H1 (cell line): ENCODE data around the gene SLC36A4. TPM values are rescaled to one million over a fixed set of nuclear protein-coding genes. Genes with fewer than 3 reads are reported as not detected.

Source experiments
- CTCF ChIA-PET: fragments of 300-600 bp; sonication (Branson Sonifier 250); formaldehyde crosslinking; loops from one replicate; lab custom pipeline; 2021; ENCODE audit not compliant: partially characterized antibody; lab: Charles Lee
- POLR2A ChIA-PET: fragments of 300-600 bp; sonication (Branson Sonifier 250); formaldehyde crosslinking; loops from one replicate; lab custom pipeline; 2021; ENCODE audit warnings: inconsistent platforms; ENCODE audit not compliant: partially characterized antibody; lab: Charles Lee
- DNase-seq, 2 experiments: peaks; one replicate each; pipeline versions ENCODE4 v3.0.0 to v3.0.0-alpha.2; 2010 to 2022; ENCODE audit warnings: low spot score in 2 of 2, low read depth in 1 of 2, mixed read lengths in 1 of 2
- FAIRE-seq: peaks from 2 replicates; lab custom pipeline; 2011; peaks lifted over from hg19 to GRCh38; lab: Jason Lieb, UNC
- H2AFZ ChIP-seq: 2 replicates; pipeline ENCODE4 v1.8.1; 2012; ENCODE audit warnings: low read length, inconsistent platforms
- H2AK5ac ChIP-seq: 2 replicates; pipeline ENCODE4 v1.6.1; 2013; ENCODE audit warnings: low read depth, low read length
- H2BK120ac ChIP-seq: replicated peaks from 2 replicates; pipeline ENCODE3; 2013; ENCODE audit warnings: low read depth, low read length, inconsistent platforms
- H2BK12ac ChIP-seq: 2 replicates; pipeline ENCODE4 v1.6.1; 2013; ENCODE audit warnings: low read depth, low read length
- H2BK15ac ChIP-seq: 2 replicates; pipeline ENCODE4 v1.6.1; 2013; ENCODE audit warnings: low read length
- H2BK20ac ChIP-seq: 2 replicates; pipeline ENCODE4 v1.6.1; 2013; ENCODE audit warnings: low read length
- H2BK5ac ChIP-seq: 2 replicates; pipeline ENCODE4 v1.6.1; 2013; ENCODE audit warnings: low read depth, low read length
- H3K14ac ChIP-seq: 2 replicates; pipeline ENCODE4 v1.6.1; 2013; ENCODE audit warnings: inconsistent platforms; ENCODE audit not compliant: insufficient read length
- H3K18ac ChIP-seq: 2 replicates; pipeline ENCODE4 v1.6.1; 2013; ENCODE audit warnings: low read length; ENCODE audit errors: extremely low read depth
- H3K23ac ChIP-seq: 2 replicates; pipeline ENCODE4 v1.6.1; 2013; ENCODE audit warnings: inconsistent platforms; ENCODE audit not compliant: insufficient read length
- H3K23me2 ChIP-seq: 2 replicates; pipeline ENCODE4 v1.6.1; 2013; ENCODE audit warnings: low read depth, low read length
- H3K27ac ChIP-seq: 2 replicates; pipeline ENCODE4 v1.6.1; 2011; ENCODE audit warnings: low read depth, low read length, inconsistent platforms
- H3K27me3 ChIP-seq, 4 experiments: replicated peaks in 1 of 4; 1 replicate in 1 of 4; 2 replicates in 3 of 4; pipeline versions ENCODE4 v1.6.1 to v1.8.1; 2011 to 2013; ENCODE audit warnings: low read length in 3 of 4, mild to moderate bottlenecking in 3 of 4, inconsistent platforms in 2 of 4, mixed read lengths in 2 of 4, moderate library complexity in 1 of 4; ENCODE audit not compliant: control insufficient read depth in 3 of 4, insufficient read depth in 3 of 4; ENCODE audit errors: extremely low read depth in 1 of 4
- H3K36me3 ChIP-seq, 4 experiments: 2 replicates each; pipeline versions ENCODE4 v1.6.1 to v1.8.1; 2011 to 2013; ENCODE audit warnings: mild to moderate bottlenecking in 4 of 4, low read length in 3 of 4, moderate library complexity in 2 of 4, control low read depth in 1 of 4, inconsistent platforms in 1 of 4; ENCODE audit not compliant: insufficient read depth in 4 of 4, control insufficient read depth in 2 of 4
- H3K4ac ChIP-seq: replicated peaks from 2 replicates; pipeline ENCODE3; 2013; ENCODE audit warnings: low read length, low read depth, mixed read lengths, inconsistent platforms; ENCODE audit not compliant: insufficient read length
- H3K4me1 ChIP-seq, 4 experiments: replicated peaks in 1 of 4; 1 replicate in 1 of 4; 2 replicates in 3 of 4; pipeline versions ENCODE4 v1.6.1 to v1.8.1; 2011 to 2013; ENCODE audit warnings: low read length in 3 of 4, inconsistent platforms in 2 of 4, mixed read lengths in 1 of 4; ENCODE audit not compliant: insufficient read depth in 4 of 4, control insufficient read depth in 3 of 4
- H3K4me2 ChIP-seq, 2 experiments: 2 replicates each; pipeline versions ENCODE4 v1.6.1 to v1.8.1; 2011 to 2013; ENCODE audit warnings: low read depth in 2 of 2, low read length in 2 of 2, control low read depth in 1 of 2, inconsistent platforms in 1 of 2, mild to moderate bottlenecking in 1 of 2; ENCODE audit not compliant: insufficient read depth in 1 of 2
- H3K4me3 ChIP-seq, 4 experiments: fragments of 200-600, 300-600 bp in 1 of 4; sonication (generic), shearing (Covaris generic), sonication (Bioruptor Twin) in 1 of 4; 2 replicates each; pipeline versions ENCODE4 v1.5.1 to v1.8.1; 2011 to 2016; ENCODE audit warnings: low read length in 4 of 4, low read depth in 3 of 4, control low read depth in 2 of 4, inconsistent platforms in 2 of 4, mild to moderate bottlenecking in 2 of 4, mixed read lengths in 1 of 4, moderate library complexity in 1 of 4; ENCODE audit not compliant: insufficient read depth in 2 of 4; ENCODE audit errors: extremely low read depth in 1 of 4
- H3K56ac ChIP-seq: replicated peaks from 2 replicates; pipeline ENCODE3; 2013; ENCODE audit warnings: low read depth, mild to moderate bottlenecking, mixed read lengths, low read length, inconsistent platforms; ENCODE audit not compliant: insufficient read length
- H3K79me1 ChIP-seq: 2 replicates; pipeline ENCODE4 v1.6.1; 2013; ENCODE audit warnings: low read depth, low read length, control low read depth
- H3K79me2 ChIP-seq, 2 experiments: 2 replicates each; pipeline versions ENCODE4 v1.6.1 to v1.8.1; 2012 to 2013; ENCODE audit warnings: low read length in 2 of 2, mild to moderate bottlenecking in 2 of 2, inconsistent platforms in 1 of 2; ENCODE audit not compliant: insufficient read depth in 2 of 2, control insufficient read depth in 1 of 2
- H3K9ac ChIP-seq, 4 experiments: replicated peaks in 1 of 4; 1 replicate in 1 of 4; 2 replicates in 3 of 4; pipeline versions ENCODE4 v1.6.1 to v1.8.1; 2011 to 2013; ENCODE audit warnings: low read depth in 3 of 4, low read length in 3 of 4, control low read depth in 2 of 4, mild to moderate bottlenecking in 2 of 4, moderate library complexity in 2 of 4, inconsistent platforms in 1 of 4; ENCODE audit errors: extremely low read depth in 1 of 4
- H3K9me3 ChIP-seq, 2 experiments: 2 replicates each; pipeline versions ENCODE4 v1.6.1 to v1.8.1; 2012 to 2013; ENCODE audit warnings: mild to moderate bottlenecking in 2 of 2, moderate library complexity in 2 of 2, control low read depth in 1 of 2, inconsistent platforms in 1 of 2, low read depth in 1 of 2, low read length in 1 of 2, mixed read lengths in 1 of 2; ENCODE audit not compliant: insufficient read depth in 2 of 2
- H4K20me1 ChIP-seq, 2 experiments: replicated peaks in 1 of 2; 2 replicates each; pipeline versions ENCODE3 to v1.8.1; 2011 to 2013; ENCODE audit warnings: inconsistent platforms in 2 of 2, low read length in 2 of 2, mild to moderate bottlenecking in 1 of 2; ENCODE audit not compliant: insufficient read depth in 2 of 2, control insufficient read depth in 1 of 2
- H4K5ac ChIP-seq: 2 replicates; pipeline ENCODE4 v1.6.1; 2013; ENCODE audit warnings: low read length, low read depth, mixed read lengths, inconsistent platforms; ENCODE audit not compliant: insufficient read length
- H4K8ac ChIP-seq: 2 replicates; pipeline ENCODE4 v1.8.0; 2013; ENCODE audit warnings: mild to moderate bottlenecking, moderate library complexity, low read length, inconsistent platforms; ENCODE audit not compliant: insufficient read depth; ENCODE audit errors: extremely low read depth
- H4K91ac ChIP-seq: replicated peaks from 2 replicates; pipeline ENCODE3; 2013; ENCODE audit warnings: low read length, mixed read lengths, inconsistent platforms; ENCODE audit not compliant: insufficient read length
- CHD1 ChIP-seq: IDR thresholded peaks from 2 replicates; pipeline ENCODE4 v1.6.1; 2012; ENCODE audit warnings: low read depth, low read length, improper control_type of control experiment
- EGR1 ChIP-seq: IDR thresholded peaks from 2 replicates; pipeline ENCODE4 v1.6.1; 2011; ENCODE audit warnings: low read depth, low read length, borderline replicate concordance
- JUND ChIP-seq: IDR thresholded peaks from 2 replicates; pipeline ENCODE4 v1.6.1; 2011; ENCODE audit warnings: mild to moderate bottlenecking, improper control_type of control experiment, low read length
- PHF8 ChIP-seq: fragments of 200-600 bp; sonication (generic); conservative IDR thresholded peaks from 2 replicates; pipeline ENCODE4 v1.7.1; 2012; ENCODE audit warnings: low read depth, mild to moderate bottlenecking, inconsistent platforms, low read length, moderate library complexity
- POU5F1 ChIP-seq: IDR thresholded peaks from 2 replicates; pipeline ENCODE4 v1.6.1; 2011; ENCODE audit warnings: low read depth, mild to moderate bottlenecking, low read length, moderate library complexity
- RFX5 ChIP-seq: IDR thresholded peaks from 2 replicates; pipeline ENCODE4 v1.6.1; 2011; ENCODE audit warnings: low read depth, low read length, improper control_type of control experiment, borderline replicate concordance
- SP4 ChIP-seq: IDR thresholded peaks from 2 replicates; pipeline ENCODE4 v1.6.1; 2012; ENCODE audit warnings: low read length, inconsistent platforms
- TAF1 ChIP-seq: IDR thresholded peaks from 2 replicates; pipeline ENCODE4 v1.6.1; 2011; ENCODE audit warnings: mild to moderate bottlenecking, low read depth, low read length
- WGBS, 2 experiments: shearing (Covaris generic) in 1 of 2; methylation state at CpG; one replicate each; pipeline versions ENCODE4 v1.1.6 to v1.1.7; 2013 to 2015; ENCODE audit warnings: low lambda C conversion rate in 2 of 2, mixed read lengths in 2 of 2, inconsistent platforms in 1 of 2, low coverage in 1 of 2, missing lambda C conversion rate in 1 of 2; ENCODE audit not compliant: insufficient replicate concordance in 2 of 2, insufficient coverage in 1 of 2, insufficient read length in 1 of 2; ENCODE audit errors: extremely low coverage in 1 of 2, missing lambda C conversion rate in 1 of 2; 5-methylcytosine and 5-hydroxymethylcytosine counted together
- polyA plus RNA-seq, 7 experiments: library from polyadenylated mRNA; depleted of rRNA in 3 of 7; stranded (reverse) in 5 of 7; unstranded in 2 of 7; fragments of >200 nt in 5 of 7; fragments of 200-250 nt in 2 of 7; gene quantifications; 1 replicate in 5 of 7; 2 replicates in 1 of 7; 4 replicates in 1 of 7; pipeline versions ENCODE4 v1.2.1 to v1.2.3, GENCODE V29; 2011 to 2013; ENCODE audit warnings: missing spikeins in 2 of 7, mixed read lengths in 2 of 7
- total RNA-seq: library from RNA; stranded (reverse); fragmentation: NEBNext Ultra II Directional; extraction: Animal tissue kit (Norgen Biotek cat#: 25700); gene quantifications from 2 replicates; pipeline ENCODE4 v1.2.1, GENCODE V29; 2021
- TF ChIP-seq, protein P1 (sequence below): IDR thresholded peaks from 2 replicates; pipeline ENCODE4 v1.6.1; 2011; ENCODE audit warnings: low read depth, mild to moderate bottlenecking, low read length; ENCODE audit not compliant: insufficient read depth
- TF ChIP-seq, protein P2 (sequence below): IDR thresholded peaks from 2 replicates; pipeline ENCODE4 v1.6.1; 2012; ENCODE audit warnings: inconsistent platforms
- TF ChIP-seq, protein P3 (sequence below), 3 experiments: IDR thresholded peaks; 1 replicate in 2 of 3; 2 replicates in 1 of 3; pipeline versions ENCODE4 v1.5.1 to v1.6.1; 2011; ENCODE audit warnings: low read length in 3 of 3, mild to moderate bottlenecking in 3 of 3, inconsistent platforms in 2 of 3, low read depth in 1 of 3, moderate library complexity in 1 of 3; ENCODE audit not compliant: insufficient read depth in 1 of 3; ENCODE audit errors: control extremely low read depth in 1 of 3

SLC36A4 gene
- total and polyA plus RNA-seq, 2 of the 8 experiments (the other 6 are each of a cell fraction or from before 2014, with no cell fraction given): 10.2 to 22.7 TPM

- Histone ChIP-seq H4K91ac (no peak overlapping the region), H3K27ac (no peak overlapping the region), H3K14ac (no peak overlapping the region), H2BK5ac (no peak overlapping the region), H3K36me3 (no peaks in the 10 kb centered on the region), H3K4me1 (peaks cover 0 to 4% (median 2%) of the 10 kb centered on the region in 4 experiments; a peak in 4 of 7 replicates), H3K23me2 (no peaks in the 10 kb centered on the region), H3K27me3 (no peaks in the 10 kb centered on the region), H3K4me2 (no peak overlapping the region), H3K56ac (no peak overlapping the region), H2BK20ac (no peak overlapping the region), H3K79me1 (no peaks in the 10 kb centered on the region), H2AK5ac (no peak overlapping the region), H4K8ac (no peak overlapping the region), H3K4ac (no peak overlapping the region), H3K9ac (peak overlapping the region in 1 of 4 experiments; percentile 34; a peak in 1 of 7 replicates), H2BK120ac (no peak overlapping the region), H4K20me1 (no peaks in the 10 kb centered on the region), H4K5ac (no peak overlapping the region), H2BK12ac (no peak overlapping the region), H3K9me3 (no peaks in the 10 kb centered on the region), H3K18ac (no peak overlapping the region), H3K79me2 (no peaks in the 10 kb centered on the region), H3K23ac (no peak overlapping the region), H3K4me3 (no peak overlapping the region), H2AFZ (no peak overlapping the region), H2BK15ac (no peak overlapping the region)
- DNase-seq (no peak), FAIRE-seq (no peak)
- ChIA-PET CTCF (interaction anchor here (0.6 to 6.5 kb wide), 13 partner anchors 10 to 1169 kb away, joined by 3 to 108 read pairs (median 6); no protein-coding TSS in a partner anchor), POLR2A (no interaction called here)
- WGBS, 2 experiments: 87% methylated on average over 2 of the region's 2 CpGs; no CpG with 5 or more reads in 1 of the 2 experiments
- TF ChIP-seq, protein P1, sequence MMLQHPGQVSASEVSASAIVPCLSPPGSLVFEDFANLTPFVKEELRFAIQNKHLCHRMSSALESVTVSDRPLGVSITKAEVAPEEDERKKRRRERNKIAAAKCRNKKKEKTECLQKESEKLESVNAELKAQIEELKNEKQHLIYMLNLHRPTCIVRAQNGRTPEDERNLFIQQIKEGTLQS: no peak
- TF ChIP-seq CHD1 (no peak), PHF8 (no peak), EGR1 (no peak), POU5F1 (no peak), JUND (no peak), SP4 (no peak), RFX5 (no peak), TAF1 (no peak)
- TF ChIP-seq, protein P2, sequence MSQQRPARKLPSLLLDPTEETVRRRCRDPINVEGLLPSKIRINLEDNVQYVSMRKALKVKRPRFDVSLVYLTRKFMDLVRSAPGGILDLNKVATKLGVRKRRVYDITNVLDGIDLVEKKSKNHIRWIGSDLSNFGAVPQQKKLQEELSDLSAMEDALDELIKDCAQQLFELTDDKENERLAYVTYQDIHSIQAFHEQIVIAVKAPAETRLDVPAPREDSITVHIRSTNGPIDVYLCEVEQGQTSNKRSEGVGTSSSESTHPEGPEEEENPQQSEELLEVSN: no peak
- TF ChIP-seq, protein P3, sequence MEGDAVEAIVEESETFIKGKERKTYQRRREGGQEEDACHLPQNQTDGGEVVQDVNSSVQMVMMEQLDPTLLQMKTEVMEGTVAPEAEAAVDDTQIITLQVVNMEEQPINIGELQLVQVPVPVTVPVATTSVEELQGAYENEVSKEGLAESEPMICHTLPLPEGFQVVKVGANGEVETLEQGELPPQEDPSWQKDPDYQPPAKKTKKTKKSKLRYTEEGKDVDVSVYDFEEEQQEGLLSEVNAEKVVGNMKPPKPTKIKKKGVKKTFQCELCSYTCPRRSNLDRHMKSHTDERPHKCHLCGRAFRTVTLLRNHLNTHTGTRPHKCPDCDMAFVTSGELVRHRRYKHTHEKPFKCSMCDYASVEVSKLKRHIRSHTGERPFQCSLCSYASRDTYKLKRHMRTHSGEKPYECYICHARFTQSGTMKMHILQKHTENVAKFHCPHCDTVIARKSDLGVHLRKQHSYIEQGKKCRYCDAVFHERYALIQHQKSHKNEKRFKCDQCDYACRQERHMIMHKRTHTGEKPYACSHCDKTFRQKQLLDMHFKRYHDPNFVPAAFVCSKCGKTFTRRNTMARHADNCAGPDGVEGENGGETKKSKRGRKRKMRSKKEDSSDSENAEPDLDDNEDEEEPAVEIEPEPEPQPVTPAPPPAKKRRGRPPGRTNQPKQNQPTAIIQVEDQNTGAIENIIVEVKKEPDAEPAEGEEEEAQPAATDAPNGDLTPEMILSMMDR (IDR thresholded peaks at IDR 0.05; ENCODE audit: control extremely low read depth in 1 of 3, insufficient read depth in 1 of 3, low read depth in 1 of 3, low read length in 3 of 3): no peak
Measured at GRCh38 chr11:93238956-93239355, 41.2 kb upstream of the SLC36A4 start.
